ENCODE data around the gene MTHFD2. TPM values are rescaled to one million over a fixed set of nuclear protein-coding genes. Genes with fewer than 3 reads are reported as not detected.

MTHFD2 gene
- total RNA-seq, 1 experiment from 2014 or later = 205 TPM

GRCh38 chr2:74201596-74201995 lies 3.2 kb downstream of the MTHFD2 start:
- no TSS peak for BruUV-seq (replicated peaks)
- peaks cover 48% of the 10 kb centered on the region for H3K4me1 Mint-ChIP-seq (ENCODE audit: low read depth, unreplicated experiment)
- H3K27me3 Mint-ChIP-seq (ENCODE audit: unreplicated experiment) = no peaks in the 10 kb centered on the region
- intact Hi-C loops (cut with micrococcal nuclease; ENCODE audit: unreplicated experiment) = no loop called here
- H3K9me3 Mint-ChIP-seq (ENCODE audit: low read depth, unreplicated experiment) = peaks cover 4% of the 10 kb centered on the region
- DNase-seq = no peak
- TF ChIP-seq CTCF (IDR thresholded peaks at IDR 0.05; ENCODE audit: unreplicated experiment) = no peak
- CTCF ChIA-PET = no interaction called here
- peak overlapping the region; percentile 95 for H3K4me3 Mint-ChIP-seq (ENCODE audit: low read depth, unreplicated experiment)
- H3K36me3 Mint-ChIP-seq (ENCODE audit: insufficient read depth, unreplicated experiment) = peaks cover 77% of the 10 kb centered on the region
- H3K27ac Mint-ChIP-seq (ENCODE audit: unreplicated experiment) = peak overlapping the region; percentile 98

GRCh38 chr2:74204436-74204835 lies 6.0 kb downstream of the MTHFD2 start:
- H3K4me1 Mint-ChIP-seq (ENCODE audit: low read depth, unreplicated experiment) = peaks cover 40% of the 10 kb centered on the region
- no peaks in the 10 kb centered on the region for H3K27me3 Mint-ChIP-seq (ENCODE audit: unreplicated experiment)
- BruUV-seq (replicated peaks) = no TSS peak
- CTCF ChIA-PET = interaction anchor here (0.9 kb wide), 1 partner anchor 376 kb away, joined by 3 read pairs; the partner anchor contains the start of gene STAMBP
- DNase-seq = no peak
- no peaks in the 10 kb centered on the region for H3K9me3 Mint-ChIP-seq (ENCODE audit: low read depth, unreplicated experiment)
- intact Hi-C loops (cut with micrococcal nuclease; ENCODE audit: unreplicated experiment) = no loop called here
- no peak for TF ChIP-seq CTCF (IDR thresholded peaks at IDR 0.05; ENCODE audit: unreplicated experiment)
- H3K36me3 Mint-ChIP-seq (ENCODE audit: insufficient read depth, unreplicated experiment) = peaks cover 86% of the 10 kb centered on the region
- peak overlapping the region; percentile 60 for H3K27ac Mint-ChIP-seq (ENCODE audit: unreplicated experiment)
- H3K4me3 Mint-ChIP-seq (ENCODE audit: low read depth, unreplicated experiment) = peak overlapping the region; percentile 41

- Mint-ChIP-seq H3K27ac (ENCODE audit: unreplicated experiment) (peak overlapping the region; percentile 60), H3K4me1 (ENCODE audit: low read depth, unreplicated experiment) (peaks cover 40% of the 10 kb centered on the region), H3K4me3 (ENCODE audit: low read depth, unreplicated experiment) (peak overlapping the region; percentile 41), H3K27me3 (ENCODE audit: unreplicated experiment) (no peaks in the 10 kb centered on the region), H3K9me3 (ENCODE audit: low read depth, unreplicated experiment) (no peaks in the 10 kb centered on the region), H3K36me3 (ENCODE audit: insufficient read depth, unreplicated experiment) (peaks cover 84% of the 10 kb centered on the region)
- CTCF ChIA-PET = no interaction called here
- TF ChIP-seq CTCF (IDR thresholded peaks at IDR 0.05; ENCODE audit: unreplicated experiment) = no peak
- intact Hi-C loops (cut with micrococcal nuclease; ENCODE audit: unreplicated experiment) = no loop called here
- BruUV-seq (replicated peaks) = no TSS peak
- DNase-seq = no peak
Measured at GRCh38 chr2:74205113-74205512, 6.7 kb downstream of the MTHFD2 start.

- Mint-ChIP-seq H3K27me3 (ENCODE audit: unreplicated experiment) (no peaks in the 10 kb centered on the region), H3K36me3 (ENCODE audit: insufficient read depth, unreplicated experiment) (peaks cover 81% of the 10 kb centered on the region), H3K9me3 (ENCODE audit: low read depth, unreplicated experiment) (no peaks in the 10 kb centered on the region), H3K4me3 (ENCODE audit: low read depth, unreplicated experiment) (peak overlapping the region; percentile 41), H3K4me1 (ENCODE audit: low read depth, unreplicated experiment) (peaks cover 35% of the 10 kb centered on the region), H3K27ac (ENCODE audit: unreplicated experiment) (peak overlapping the region; percentile 60)
- DNase-seq = peak; percentile 57
- CTCF ChIA-PET = no interaction called here
- BruUV-seq (replicated peaks) = no TSS peak
- intact Hi-C loops (cut with micrococcal nuclease; ENCODE audit: unreplicated experiment) = no loop called here
- no peak for TF ChIP-seq CTCF (IDR thresholded peaks at IDR 0.05; ENCODE audit: unreplicated experiment)
Measured at GRCh38 chr2:74205596-74205995, 7.2 kb downstream of the MTHFD2 start.
